SK-N-SH (cell line): ENCODE measurements around the gene NPW. TPM values are rescaled to one million over a fixed set of nuclear protein-coding genes. Genes with fewer than 3 reads are reported as not detected.

Experiments
- CTCF ChIA-PET: fragments of 300-600, 350-600 bp; formaldehyde crosslinking; extraction: SDS; loops from one replicate; lab custom pipeline; 2021; lab: Yijun Ruan, JAX
- POLR2A ChIA-PET: fragments of 350-600 bp; sonication (Branson Sonifier 250); formaldehyde crosslinking; extraction: SDS; loops from one replicate; lab custom pipeline; 2020; ENCODE audit warnings: antibody characterized with exemption, inconsistent platforms; lab: Yijun Ruan, JAX
- DNase-seq: peaks from one replicate; pipeline ENCODE4 v3.0.0; 2012
- H2AFZ ChIP-seq: fragments of 200-600 bp; sonication (generic); 2 replicates; pipeline ENCODE4 v1.8.1; 2016; ENCODE audit warnings: antibody characterized with exemption, mild to moderate bottlenecking, low read depth
- H3F3A ChIP-seq: fragments of 200-600 bp; sonication (generic); replicated peaks from 2 replicates; pipeline ENCODE3; 2016; ENCODE audit warnings: antibody characterized with exemption, mild to moderate bottlenecking; ENCODE audit not compliant: insufficient read depth
- H3K27ac ChIP-seq, 2 experiments: fragments of 200-500 bp in 1 of 2; fragments of 200-600 bp in 1 of 2; sonication (Bioruptor generic) in 1 of 2; sonication (generic), shearing (Covaris generic) in 1 of 2; 2 replicates each; pipeline versions ENCODE4 v1.5.1 to v1.6.1; 2014 to 2016; ENCODE audit warnings: low read depth in 2 of 2, inconsistent platforms in 1 of 2, low read length in 1 of 2, mild to moderate bottlenecking in 1 of 2, mixed read lengths in 1 of 2
- H3K27me3 ChIP-seq: fragments of 200-600 bp; sonication (generic), shearing (Covaris generic); 2 replicates; pipeline ENCODE4 v1.6.1; 2016; ENCODE audit warnings: mixed run types; ENCODE audit not compliant: insufficient read depth
- H3K36me3 ChIP-seq, 2 experiments: fragments of 200-500 bp in 1 of 2; fragments of 200-600 bp in 1 of 2; sonication (Bioruptor generic) in 1 of 2; sonication (generic) in 1 of 2; replicated peaks in 1 of 2; 2 replicates each; pipeline versions ENCODE3 to v1.5.1; 2014 to 2016; ENCODE audit warnings: low read length in 1 of 2, mild to moderate bottlenecking in 1 of 2; ENCODE audit not compliant: insufficient read depth in 2 of 2, control insufficient read depth in 1 of 2
- H3K4me1 ChIP-seq, 2 experiments: fragments of 200-500 bp in 1 of 2; fragments of 200-600 bp in 1 of 2; sonication (Bioruptor generic) in 1 of 2; sonication (generic), shearing (Covaris generic) in 1 of 2; 2 replicates each; pipeline versions ENCODE4 v1.5.1 to v1.6.1; 2014 to 2016; ENCODE audit warnings: low read depth in 1 of 2, low read length in 1 of 2, mixed run types in 1 of 2; ENCODE audit not compliant: insufficient read depth in 2 of 2, control insufficient read depth in 1 of 2
- H3K4me2 ChIP-seq: fragments of 200-600 bp; sonication (generic), shearing (Covaris generic); 2 replicates; pipeline ENCODE4 v1.6.1; 2017; ENCODE audit warnings: mixed run types
- H3K4me3 ChIP-seq, 2 experiments: fragments of 200-500 bp in 1 of 2; fragments of 200-600 bp in 1 of 2; sonication (Bioruptor generic) in 1 of 2; sonication (generic), shearing (Covaris generic) in 1 of 2; 2 replicates each; pipeline versions ENCODE4 v1.5.1 to v1.8.1; 2014 to 2016; ENCODE audit warnings: low read depth in 2 of 2, inconsistent platforms in 1 of 2, low read length in 1 of 2, mild to moderate bottlenecking in 1 of 2, mixed read lengths in 1 of 2, moderate library complexity in 1 of 2
- H3K79me2 ChIP-seq: fragments of 200-600 bp; sonication (generic); 2 replicates; pipeline ENCODE4 v1.8.1; 2017; ENCODE audit warnings: mild to moderate bottlenecking; ENCODE audit not compliant: insufficient read depth
- H3K9ac ChIP-seq: fragments of 200-600 bp; sonication (generic); 2 replicates; pipeline ENCODE4 v1.6.1; 2017; ENCODE audit warnings: mixed run types
- H3K9me2 ChIP-seq: fragments of 200-600 bp; sonication (generic); 2 replicates; pipeline ENCODE4 v1.6.1; 2017; ENCODE audit warnings: mixed run types
- H3K9me3 ChIP-seq: fragments of 200-600 bp; sonication (generic); 2 replicates; pipeline ENCODE4 v1.6.1; 2017; ENCODE audit warnings: mixed run types, mild to moderate bottlenecking, moderate library complexity
- H4K20me1 ChIP-seq: fragments of 200-600 bp; sonication (generic); 2 replicates; pipeline ENCODE4 v1.6.1; 2017; ENCODE audit warnings: mild to moderate bottlenecking, mixed run types; ENCODE audit not compliant: insufficient read depth
- CTCF ChIP-seq: fragments of 200-600 bp; sonication (generic); IDR thresholded peaks from 2 replicates; pipeline ENCODE4 v1.6.1; 2017; ENCODE audit warnings: antibody characterized with exemption, mild to moderate bottlenecking, moderate library complexity
- EZH2phosphoT487 ChIP-seq: fragments of 200-600 bp; sonication (generic); IDR thresholded peaks from 2 replicates; pipeline ENCODE4 v1.6.1; 2017; ENCODE audit warnings: low read depth, mixed run types, mild to moderate bottlenecking, antibody characterized with exemption, moderate library complexity, borderline replicate concordance
- FOSL2 ChIP-seq: IDR thresholded peaks from 2 replicates; pipeline ENCODE4 v1.4.0; 2012; ENCODE audit warnings: low read depth, mild to moderate bottlenecking, moderate library complexity, borderline replicate concordance
- FOXJ3 ChIP-seq: sonication (generic); formaldehyde crosslinking; IDR thresholded peaks from 2 replicates; pipeline ENCODE4 v1.5.1; 2020; ENCODE audit warnings: mild to moderate bottlenecking, missing genetic modification reagents
- FOXM1 ChIP-seq: IDR thresholded peaks from 2 replicates; pipeline ENCODE4 v1.4.0; 2012; ENCODE audit warnings: low read depth, mild to moderate bottlenecking
- GABPA ChIP-seq: IDR thresholded peaks from 2 replicates; pipeline ENCODE4 v1.4.0; 2012; ENCODE audit warnings: low read depth, mild to moderate bottlenecking
- GATA2 ChIP-seq: sonication (generic); formaldehyde crosslinking; IDR thresholded peaks from 2 replicates; pipeline ENCODE4 v1.5.0; 2020; ENCODE audit warnings: mild to moderate bottlenecking, missing genetic modification reagents
- IRF3 ChIP-seq: fragments of 150-350 bp; IDR thresholded peaks from 2 replicates; pipeline ENCODE4 v1.6.1; 2016; ENCODE audit warnings: mild to moderate bottlenecking, low read depth, low read length
- JUND ChIP-seq: IDR thresholded peaks from 2 replicates; pipeline ENCODE4 v1.4.0; 2012
- NRF1 ChIP-seq: IDR thresholded peaks from 2 replicates; pipeline ENCODE4 v1.6.1; 2012; ENCODE audit warnings: low read depth, mild to moderate bottlenecking, low read length
- RCOR1 ChIP-seq: fragments of 150-350 bp; IDR thresholded peaks from 2 replicates; pipeline ENCODE4 v1.6.1; 2017; ENCODE audit warnings: antibody characterized with exemption, low read length
- REST ChIP-seq: IDR thresholded peaks from 2 replicates; pipeline ENCODE4 v1.6.1; 2012; ENCODE audit warnings: mild to moderate bottlenecking, low read depth, low read length, moderate library complexity
- RXRA ChIP-seq: IDR thresholded peaks from 2 replicates; pipeline ENCODE4 v1.4.0; 2012; ENCODE audit warnings: low read depth, mild to moderate bottlenecking, borderline replicate concordance
- SMC3 ChIP-seq: IDR thresholded peaks from 2 replicates; pipeline ENCODE4 v1.6.1; 2012; ENCODE audit warnings: low read depth, low read length, improper control_type of control experiment
- TAF1 ChIP-seq: IDR thresholded peaks from 2 replicates; pipeline ENCODE4 v1.6.1; 2012; ENCODE audit warnings: low read depth, mild to moderate bottlenecking, low read length, moderate library complexity, borderline replicate concordance
- TEAD4 ChIP-seq: IDR thresholded peaks from 2 replicates; pipeline ENCODE4 v1.4.0; 2012; ENCODE audit warnings: mild to moderate bottlenecking, borderline replicate concordance; ENCODE audit not compliant: insufficient read depth
- USF1 ChIP-seq: IDR thresholded peaks from 2 replicates; pipeline ENCODE4 v1.4.0; 2012; ENCODE audit warnings: low read depth, borderline replicate concordance
- YY1 ChIP-seq: IDR thresholded peaks from 2 replicates; pipeline ENCODE4 v1.4.0; 2012; ENCODE audit warnings: low read depth, mild to moderate bottlenecking
- WGBS: methylation state at CpG from one replicate; pipeline ENCODE4 v1.1.6; 2017; ENCODE audit warnings: low lambda C conversion rate; 5-methylcytosine and 5-hydroxymethylcytosine counted together
- polyA plus RNA-seq, 3 experiments: library from polyadenylated mRNA; depleted of rRNA; stranded (reverse); fragments of >200 nt; gene quantifications; 2 replicates each; pipeline ENCODE4 v1.2.3, GENCODE V29; 2012

NPW gene
- polyA plus RNA-seq, 1 of the 3 experiments (the other 2 are of a cell fraction): 1.1 TPM

- peaks cover 22% of the 10 kb centered on the region for H3F3A ChIP-seq
- H3K9me2 ChIP-seq: no peaks in the 10 kb centered on the region
- no peak overlapping the region for H3K27ac ChIP-seq
- H2AFZ ChIP-seq: no peak overlapping the region
- no peak overlapping the region for H3K4me2 ChIP-seq
- ChIA-PET CTCF (interaction anchor here (0.8 to 12.9 kb wide), 3 partner anchors 10 to 161 kb away, joined by 3 to 108 read pairs (median 3); partner anchors contain the start of gene NOXO1), POLR2A (interaction anchor here (1.0 kb wide), 1 partner anchor 10 kb away, joined by 4 read pairs; no protein-coding TSS in a partner anchor)
- H3K9ac ChIP-seq: no peak overlapping the region
- H3K27me3 ChIP-seq: no peaks in the 10 kb centered on the region
- peaks cover 4 to 15% of the 10 kb centered on the region in 2 experiments for H3K36me3 ChIP-seq
- TF ChIP-seq EZH2phosphoT487 (no peak), RXRA (no peak), NRF1 (no peak), CTCF (no peak), IRF3 (no peak), FOXM1 (no peak), TAF1 (no peak), FOSL2 (no peak), TEAD4 (no peak), SMC3 (no peak), JUND (no peak)
- TF ChIP-seq, all 33 proteins: peak for 0
- WGBS: 80% methylated on average over 2 of the region's 2 CpGs
- Histone ChIP-seq H3K4me1 (peaks cover 0 to 17% of the 10 kb centered on the region in 2 experiments; a peak in 1 of 4 replicates), H3K79me2 (no peaks in the 10 kb centered on the region), H4K20me1 (no peaks in the 10 kb centered on the region), H3K4me3 (no peak overlapping the region), H3K9me3 (no peaks in the 10 kb centered on the region)
- DNase-seq: no peak
Measured at GRCh38 chr16:1993731-1994131, 25.9 kb upstream of the NPW start.

- Histone ChIP-seq H3K36me3 (peaks cover 4 to 50% of the 10 kb centered on the region in 2 experiments), H3K9ac (no peak overlapping the region), H3K27ac (no peak overlapping the region)
- TF ChIP-seq RCOR1: no peak
- TF ChIP-seq REST: no peak
- TF ChIP-seq GABPA: no peak
- no peak for TF ChIP-seq FOXJ3
- no peak for TF ChIP-seq USF1
- no peak for TF ChIP-seq YY1
- no peak for TF ChIP-seq GATA2
Measured at GRCh38 chr16:1997494-1998359, 21.9 kb upstream of the NPW start.

More at GRCh38 chr16:1997494-1998359, 21.9 kb upstream of the NPW start:
- H3K27me3 ChIP-seq: no peaks in the 10 kb centered on the region
- no peak for DNase-seq
- H3K4me2 ChIP-seq: no peak overlapping the region
- no peak overlapping the region for H2AFZ ChIP-seq
- POLR2A ChIA-PET: interaction anchor here (0.6 to 1.2 kb wide), 4 partner anchors 11 to 150 kb away, joined by 3 to 4 read pairs (median 4); partner anchors contain the start of gene RPS2
- H3K4me3 ChIP-seq: no peak overlapping the region
- WGBS: 85% methylated on average over 14 of the region's 26 CpGs
- no peaks in the 10 kb centered on the region for H3K9me2 ChIP-seq
- CTCF ChIA-PET: interaction anchor here (1.5 to 3.8 kb wide), 3 partner anchors 8 to 143 kb away, joined by 4 to 12 read pairs (median 11); partner anchors contain the start of gene SYNGR3
- no peaks in the 10 kb centered on the region for H3K4me1 ChIP-seq
- H4K20me1 ChIP-seq: peaks cover 9% of the 10 kb centered on the region
- no peaks in the 10 kb centered on the region for H3K9me3 ChIP-seq
- peaks cover 18% of the 10 kb centered on the region for H3F3A ChIP-seq
- peaks cover 9% of the 10 kb centered on the region; the same call in 1 of the 2 replicates for H3K79me2 ChIP-seq
